Stimulated activated CD4-positive, alpha-beta T cell treated with anti-CD3 and anti-CD28 coated beads, TNF-alpha, amount 100 ng/mL, for 4 hours (primary cell): ENCODE measurements around the gene MEGF8.
"Not testable (repeated sequence)": the region's sequence is repeated elsewhere in the genome, so short reads cannot be mapped to it uniquely, and the experiment has no call there.

Experiments
- DNase-seq, 3 experiments: peaks; one replicate each; pipeline ENCODE4 v3.0.0-alpha.2; 2020; ENCODE audit warnings: low read depth in 3 of 3

Gene MEGF8

GRCh38 chr19:42332059-42332458, 6.6 kb downstream of the MEGF8 start:
- no peak for DNase-seq

DNA sequence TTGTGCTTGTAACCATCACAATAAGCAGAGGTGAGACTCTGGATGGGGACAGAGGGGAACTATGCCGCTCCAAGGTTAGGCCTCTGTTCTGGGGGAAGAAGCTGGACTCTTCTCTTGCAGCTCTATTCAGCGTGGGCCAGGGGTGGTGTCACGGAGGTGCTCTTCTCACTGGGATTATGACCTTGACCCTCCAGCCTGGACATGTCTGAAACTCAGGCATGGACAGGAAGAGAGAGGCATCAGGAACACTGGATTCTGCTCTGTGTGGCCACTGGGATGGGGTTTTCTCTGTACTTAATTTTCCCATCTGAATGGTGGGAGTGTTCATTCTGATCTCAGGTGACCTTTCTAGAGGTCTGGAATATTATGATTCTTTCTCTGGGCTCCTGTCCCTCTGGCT, 7.6 kb downstream of the MEGF8 start:
- no peak for DNase-seq

- no peak for DNase-seq
These were observed 8.7 kb downstream of the MEGF8 start for GRCh38 chr19:42333975-42334696.

DNA sequence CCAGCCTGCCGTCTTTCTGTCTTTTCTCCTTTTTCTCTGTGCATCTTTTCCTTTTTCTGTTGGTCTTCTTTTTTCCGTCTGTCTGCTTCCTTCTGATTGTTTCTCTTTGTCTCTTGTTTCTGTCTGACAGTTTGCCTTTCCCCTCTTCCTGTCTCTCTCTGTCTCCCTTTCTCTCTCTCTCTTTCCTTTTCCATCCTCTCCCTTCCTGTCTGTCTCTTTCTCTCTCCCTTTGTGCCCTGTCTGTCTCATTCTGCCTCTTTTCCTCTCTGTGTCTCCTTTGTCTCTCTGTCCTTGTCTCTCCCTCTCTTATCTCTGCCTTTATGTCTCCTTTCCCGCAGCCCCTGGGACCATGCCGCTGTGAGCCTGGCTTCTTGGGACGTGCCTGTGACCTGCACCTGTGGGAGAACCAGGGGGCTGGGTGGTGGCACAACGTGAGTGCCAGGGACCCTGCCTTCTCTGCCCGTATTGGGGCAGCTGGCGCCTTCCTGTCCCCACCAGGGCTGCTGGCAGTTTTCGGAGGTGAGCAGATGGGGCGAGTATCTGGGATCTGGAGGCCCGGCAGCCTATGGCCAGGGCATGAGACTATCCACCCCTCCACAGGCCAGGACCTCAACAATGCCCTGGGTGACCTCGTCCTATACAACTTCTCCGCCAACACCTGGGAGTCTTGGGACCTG, 9.4 kb downstream of the MEGF8 start:
- DNase-seq, result no peak

DNA sequence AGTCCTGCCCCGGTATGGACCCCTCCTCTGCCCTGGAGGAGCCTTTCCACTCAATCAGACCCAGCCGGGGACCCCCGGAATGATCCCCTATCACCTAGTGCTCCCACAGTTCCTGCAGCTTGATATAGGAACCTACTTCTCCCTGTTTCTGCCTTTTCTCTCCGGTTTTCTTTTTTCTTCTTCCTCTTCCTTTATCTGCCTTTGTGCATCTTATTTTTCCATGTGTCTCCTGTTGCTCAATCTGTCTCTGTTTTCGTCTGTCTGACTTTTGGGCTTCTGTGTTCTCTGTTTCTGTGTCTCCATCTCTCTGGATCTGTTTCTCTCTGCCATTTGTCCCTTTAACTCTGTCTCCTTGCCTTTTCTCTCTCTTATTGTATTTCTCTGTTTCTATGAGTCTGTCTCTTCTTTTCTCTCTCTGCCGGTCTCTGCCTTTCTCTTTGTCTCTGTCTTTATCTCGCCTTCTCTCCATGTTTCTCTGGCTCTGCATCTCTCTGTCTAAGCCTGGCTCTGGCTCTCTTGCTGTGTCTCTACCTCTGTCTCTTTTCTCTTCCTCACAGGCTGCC, 10.0 kb downstream of the MEGF8 start:
- DNase-seq, result no peak

GRCh38 chr19:42335971-42336370, 10.5 kb downstream of the MEGF8 start:
- no peak for DNase-seq

DNA sequence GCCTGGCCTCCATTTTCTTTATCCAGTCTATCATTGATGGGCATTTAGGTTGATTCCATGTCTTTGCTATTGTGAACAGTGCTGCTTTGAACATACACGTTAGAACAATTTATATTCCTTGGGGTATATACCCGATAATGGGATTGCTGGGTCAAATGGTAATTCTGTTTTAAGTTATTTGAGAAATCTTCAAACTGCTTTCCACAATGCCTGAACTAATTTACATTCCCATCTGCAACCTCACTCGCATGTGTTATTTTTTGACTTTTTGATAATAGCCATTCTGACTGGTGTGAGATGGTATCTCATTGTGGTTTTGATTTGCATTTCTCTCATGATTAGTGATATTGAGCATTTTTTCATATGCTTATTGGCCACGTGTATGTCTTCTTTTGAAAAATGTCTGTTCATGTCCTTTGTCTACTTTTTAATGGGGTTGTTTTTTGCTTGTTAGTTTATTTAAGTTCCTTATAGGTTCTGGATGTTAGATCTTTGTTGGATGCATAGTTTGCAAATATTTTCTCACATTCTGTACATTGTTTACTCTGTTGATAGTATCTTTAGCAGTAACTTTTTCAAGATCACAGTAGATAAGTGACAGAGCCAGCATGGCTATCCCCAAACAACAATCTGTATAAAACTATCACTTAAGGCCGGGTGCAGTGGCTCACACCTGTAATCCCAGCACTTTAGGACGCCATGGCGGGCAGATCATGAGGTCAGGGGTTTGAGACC, 13.9 kb downstream of the MEGF8 start:
- not testable (repeated sequence) for DNase-seq

- DNase-seq, result not testable (repeated sequence)
These were observed 14.5 kb downstream of the MEGF8 start for GRCh38 chr19:42339922-42340321.

DNA sequence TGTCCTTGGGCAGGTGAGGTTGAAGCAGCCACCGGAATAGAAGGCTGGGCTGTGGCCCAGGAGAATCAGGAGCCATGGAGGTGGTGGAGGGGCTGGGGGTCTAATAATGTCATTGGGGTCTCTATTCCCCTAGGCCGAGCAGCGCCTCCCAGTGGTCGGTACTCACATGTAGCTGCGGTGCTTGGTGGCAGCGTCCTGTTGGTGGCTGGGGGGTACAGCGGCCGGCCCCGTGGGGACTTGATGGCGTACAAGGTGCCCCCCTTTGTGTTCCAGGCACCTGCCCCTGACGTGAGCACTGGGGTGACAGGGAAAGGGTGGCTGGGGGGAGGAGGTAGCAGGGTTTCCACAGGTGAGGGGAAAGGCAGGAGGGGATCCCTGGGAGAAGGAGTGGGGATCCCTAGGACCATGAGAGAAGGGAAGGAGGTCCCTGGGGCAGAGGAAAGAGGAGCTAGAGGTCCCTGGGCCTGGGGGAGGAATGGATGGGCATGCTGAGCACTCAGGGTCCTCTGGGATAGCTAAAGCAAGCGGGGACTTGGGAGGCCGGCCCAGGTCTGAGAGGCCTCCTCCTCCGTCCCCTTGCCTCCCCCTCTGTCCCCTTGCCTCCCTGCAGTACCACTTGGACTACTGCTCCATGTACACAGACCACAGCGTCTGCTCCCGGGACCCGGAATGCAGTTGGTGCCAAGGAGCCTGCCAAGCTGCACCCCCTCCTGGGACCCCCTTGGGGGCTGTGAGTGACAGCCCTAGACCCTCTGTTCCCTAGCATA, 18.1 kb downstream of the MEGF8 start:
- no peak for DNase-seq

DNA sequence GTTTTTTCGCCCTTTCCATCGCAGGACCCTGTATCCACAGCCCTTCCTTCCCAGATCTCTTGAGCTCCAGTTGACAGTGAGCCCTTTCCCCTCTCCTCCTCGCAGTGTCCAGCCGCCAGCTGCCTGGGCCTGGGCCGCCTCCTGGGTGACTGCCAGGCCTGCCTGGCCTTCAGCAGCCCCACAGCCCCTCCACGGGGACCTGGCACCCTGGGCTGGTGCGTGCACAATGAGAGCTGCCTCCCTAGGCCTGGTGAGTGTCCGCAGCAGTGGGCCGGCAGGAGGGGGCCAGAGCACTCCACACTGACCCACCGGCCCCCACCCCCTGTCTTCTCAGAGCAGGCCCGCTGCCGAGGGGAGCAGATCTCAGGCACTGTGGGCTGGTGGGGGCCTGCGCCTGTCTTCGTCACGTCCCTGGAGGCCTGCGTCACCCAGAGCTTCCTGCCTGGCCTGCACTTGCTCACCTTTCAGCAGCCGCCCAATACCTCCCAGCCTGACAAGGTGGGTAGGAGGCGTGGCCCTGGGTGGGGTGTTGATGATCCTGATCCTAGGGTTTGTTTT, 19.0 kb downstream of the MEGF8 start:
- DNase-seq, result no peak

GRCh38 chr19:42345191-42345812, 19.9 kb downstream of the MEGF8 start:
- DNase-seq, result no peak

- no peak for DNase-seq
These were observed 22.8 kb downstream of the MEGF8 start for GRCh38 chr19:42348211-42348610.

DNA sequence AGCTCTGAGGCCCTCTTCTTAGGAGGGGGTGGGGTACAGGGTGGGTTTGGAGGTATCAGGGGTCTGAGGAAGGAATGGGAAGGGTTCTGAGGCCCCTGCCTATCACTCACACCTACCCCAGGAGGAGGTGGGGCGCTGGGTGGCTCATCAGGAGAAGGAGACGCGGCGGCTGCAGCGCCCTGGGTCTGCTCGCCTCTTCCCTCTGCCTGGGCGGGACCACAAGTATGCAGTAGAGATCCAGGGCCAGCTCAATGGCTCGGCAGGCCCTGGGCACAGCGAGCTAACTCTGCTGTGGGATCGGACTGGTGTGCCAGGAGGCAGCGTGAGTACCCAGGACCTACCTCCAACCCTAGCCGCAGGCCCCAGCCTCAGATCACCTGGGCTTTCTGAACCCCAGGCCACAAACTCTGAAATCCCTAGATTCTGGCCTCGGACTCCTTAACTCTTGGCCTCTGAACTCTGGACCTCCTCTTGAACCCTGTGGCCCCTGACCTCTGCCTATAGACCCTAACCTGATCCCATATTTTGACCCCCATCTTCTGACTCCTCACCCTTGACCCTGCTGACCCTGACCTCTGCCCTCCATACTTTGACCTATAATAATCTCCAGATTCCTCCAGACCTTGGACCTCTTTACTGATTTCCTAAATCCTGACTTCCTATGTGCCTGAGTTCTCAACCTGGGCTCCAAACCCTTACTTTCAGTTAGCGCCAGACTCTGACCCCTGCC, 24.1 kb downstream of the MEGF8 start:
- DNase-seq, result no peak

DNA sequence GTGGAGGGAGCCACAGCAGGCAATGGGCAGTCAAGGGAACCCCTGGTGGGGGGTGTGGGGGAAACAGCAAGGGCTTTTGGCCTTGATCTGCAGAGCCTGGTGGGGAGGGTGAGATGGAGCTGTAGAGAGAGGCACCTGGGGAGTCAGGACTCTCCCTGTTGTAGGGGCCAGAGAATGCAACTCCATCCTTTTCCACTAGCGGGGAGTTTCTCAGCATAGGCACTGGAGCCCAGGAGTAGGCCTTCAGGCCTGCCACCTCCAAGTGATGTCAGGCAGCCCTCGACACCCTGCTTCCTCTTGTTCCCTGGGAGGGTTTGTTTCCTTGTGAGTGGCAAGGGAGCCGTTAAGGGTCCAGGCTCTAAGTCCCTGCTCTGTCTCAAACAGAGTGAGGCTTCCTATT, 25.0 kb downstream of the MEGF8 start:
- DNase-seq, result no peak

DNA sequence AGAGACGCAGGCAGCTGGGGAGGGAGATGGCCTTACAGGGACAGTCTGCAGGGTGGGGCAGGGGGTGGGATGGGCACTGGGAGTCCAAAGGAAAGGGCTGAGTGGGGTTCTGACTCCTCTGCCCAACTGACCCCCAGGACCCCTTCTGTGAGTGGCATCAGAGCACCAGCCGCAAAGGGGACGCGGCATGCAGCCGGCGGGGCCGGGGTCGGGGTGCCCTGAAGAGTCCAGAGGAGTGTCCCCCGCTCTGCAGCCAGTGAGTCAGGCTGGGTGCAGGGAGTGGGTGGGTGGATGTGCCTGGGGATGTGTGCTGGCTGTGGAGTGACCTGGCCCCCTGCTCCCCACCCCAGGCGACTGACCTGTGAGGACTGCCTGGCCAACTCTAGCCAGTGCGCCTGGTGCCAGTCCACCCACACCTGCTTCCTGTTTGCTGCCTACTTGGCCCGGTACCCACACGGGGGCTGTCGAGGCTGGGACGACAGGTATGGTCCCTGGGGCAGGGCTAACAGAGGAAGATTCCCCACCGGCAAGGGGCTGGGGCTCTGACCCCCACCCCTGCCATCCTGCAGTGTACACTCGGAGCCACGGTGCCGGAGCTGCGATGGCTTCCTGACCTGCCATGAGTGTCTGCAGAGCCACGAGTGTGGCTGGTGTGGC, 25.8 kb downstream of the MEGF8 start:
- DNase-seq, result no peak

DNA sequence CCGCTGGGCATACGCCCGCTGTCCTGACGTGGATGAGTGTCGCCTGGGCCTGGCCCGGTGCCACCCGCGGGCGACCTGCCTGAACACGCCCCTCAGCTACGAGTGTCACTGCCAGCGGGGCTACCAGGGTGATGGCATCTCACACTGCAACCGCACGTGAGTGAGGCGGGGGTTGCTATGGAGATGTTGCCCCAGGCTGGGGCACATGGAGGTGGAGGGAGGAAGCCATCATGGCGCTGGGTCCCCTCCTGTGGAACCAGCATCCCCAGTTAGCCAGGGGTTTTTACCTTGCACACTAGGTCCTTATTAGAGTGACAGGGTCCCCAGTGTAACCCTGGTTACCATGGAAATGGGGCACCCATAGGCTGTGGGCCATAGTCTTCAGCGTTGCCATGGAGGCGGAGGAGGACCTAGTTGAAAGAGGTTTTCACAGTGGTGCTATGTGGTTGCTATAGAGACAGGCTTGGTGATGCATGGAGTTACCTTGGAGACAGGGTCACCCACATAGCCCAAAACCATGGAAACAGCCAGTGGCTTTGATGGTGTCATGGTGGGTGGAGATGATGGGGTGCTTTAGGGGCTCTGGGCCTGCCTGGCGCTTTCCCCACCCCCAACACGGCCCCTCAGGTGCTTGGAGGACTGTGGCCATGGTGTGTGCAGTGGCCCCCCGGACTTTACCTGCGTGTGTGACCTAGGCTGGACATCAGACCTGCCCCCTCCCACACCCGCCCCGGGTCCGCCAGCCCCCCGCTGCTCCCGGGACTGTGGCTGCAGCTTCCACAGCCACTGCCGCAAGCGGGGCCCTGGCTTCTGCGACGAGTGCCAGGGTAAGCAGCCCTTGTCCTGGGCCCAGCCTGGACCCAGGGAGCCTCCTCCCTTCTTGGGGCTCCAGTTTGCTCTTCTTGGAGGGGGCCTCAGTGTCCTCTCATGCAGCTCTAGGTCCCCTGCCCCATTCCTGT, 27.1 kb downstream of the MEGF8 start:
- no peak for DNase-seq

- DNase-seq, result no peak
These were observed 28.0 kb downstream of the MEGF8 start for GRCh38 chr19:42353341-42354015.

DNA sequence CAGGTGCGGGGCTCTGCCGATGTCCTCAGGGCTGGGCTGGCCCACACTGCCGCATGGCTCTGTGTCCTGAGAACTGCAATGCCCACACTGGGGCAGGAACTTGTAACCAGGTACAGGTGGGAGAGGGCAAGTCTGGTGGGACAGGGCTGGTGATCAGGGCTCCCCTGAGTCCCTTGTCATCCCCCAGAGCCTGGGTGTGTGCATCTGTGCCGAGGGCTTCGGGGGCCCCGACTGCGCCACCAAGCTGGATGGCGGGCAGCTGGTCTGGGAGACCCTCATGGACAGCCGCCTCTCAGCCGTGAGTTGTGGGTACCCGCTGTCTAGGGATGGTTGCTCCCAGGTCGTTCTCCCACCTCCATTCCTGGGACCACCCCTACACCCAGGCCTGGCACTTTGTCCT, 30.5 kb downstream of the MEGF8 start:
- DNase-seq, result no peak
